ENCODE data around the gene PPP1CA.
"Not testable (repeated sequence)": the region's sequence is repeated elsewhere in the genome, so short reads cannot be mapped to it uniquely, and the experiment has no call there.

The PPP1CA gene

DNA sequence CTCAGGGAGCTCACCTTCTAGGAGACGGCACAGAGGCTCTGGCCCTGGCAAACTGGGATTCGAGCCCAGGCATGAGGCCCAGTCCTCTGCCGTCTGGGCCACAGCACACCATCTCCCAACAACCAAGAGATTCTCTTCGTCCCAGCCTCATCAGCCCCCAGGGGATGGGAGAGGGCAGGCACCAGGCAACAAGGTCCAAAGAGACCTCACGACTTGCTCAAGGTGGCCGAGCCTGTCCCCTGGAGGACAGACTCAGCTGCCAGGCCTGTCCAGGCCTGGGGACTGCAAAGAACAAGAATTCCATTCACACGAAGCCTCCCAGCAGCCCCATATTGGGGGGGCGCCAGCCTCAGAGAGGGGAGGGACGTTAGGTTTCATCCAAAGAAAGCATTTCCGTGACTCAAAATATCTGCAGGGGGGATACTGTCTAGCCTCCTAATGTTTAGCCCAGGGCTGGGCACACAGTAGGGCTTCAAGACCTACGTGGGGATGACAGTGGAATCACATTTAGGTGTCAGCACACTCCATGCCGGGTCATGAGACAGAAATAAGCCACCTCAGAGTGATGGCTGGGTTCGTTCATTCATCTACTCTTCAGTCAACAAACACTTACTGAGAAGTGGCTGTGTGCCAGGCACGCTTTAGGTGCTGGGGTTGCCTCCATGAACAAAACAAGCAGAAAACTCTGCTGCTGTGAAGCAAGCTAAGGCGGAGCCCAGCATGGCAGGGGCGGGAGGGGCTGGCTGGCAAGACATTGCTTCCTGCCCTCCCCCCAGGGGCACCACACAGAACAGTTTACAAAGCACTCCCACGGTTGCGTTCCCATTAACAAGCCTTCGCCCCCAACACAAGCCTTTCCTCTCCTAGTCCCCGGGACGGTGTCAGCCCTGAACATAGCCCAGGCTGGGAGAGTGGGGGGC is 15.0 kb upstream of the PPP1CA start:
- DNase-seq: peak; percentile 87

DNA sequence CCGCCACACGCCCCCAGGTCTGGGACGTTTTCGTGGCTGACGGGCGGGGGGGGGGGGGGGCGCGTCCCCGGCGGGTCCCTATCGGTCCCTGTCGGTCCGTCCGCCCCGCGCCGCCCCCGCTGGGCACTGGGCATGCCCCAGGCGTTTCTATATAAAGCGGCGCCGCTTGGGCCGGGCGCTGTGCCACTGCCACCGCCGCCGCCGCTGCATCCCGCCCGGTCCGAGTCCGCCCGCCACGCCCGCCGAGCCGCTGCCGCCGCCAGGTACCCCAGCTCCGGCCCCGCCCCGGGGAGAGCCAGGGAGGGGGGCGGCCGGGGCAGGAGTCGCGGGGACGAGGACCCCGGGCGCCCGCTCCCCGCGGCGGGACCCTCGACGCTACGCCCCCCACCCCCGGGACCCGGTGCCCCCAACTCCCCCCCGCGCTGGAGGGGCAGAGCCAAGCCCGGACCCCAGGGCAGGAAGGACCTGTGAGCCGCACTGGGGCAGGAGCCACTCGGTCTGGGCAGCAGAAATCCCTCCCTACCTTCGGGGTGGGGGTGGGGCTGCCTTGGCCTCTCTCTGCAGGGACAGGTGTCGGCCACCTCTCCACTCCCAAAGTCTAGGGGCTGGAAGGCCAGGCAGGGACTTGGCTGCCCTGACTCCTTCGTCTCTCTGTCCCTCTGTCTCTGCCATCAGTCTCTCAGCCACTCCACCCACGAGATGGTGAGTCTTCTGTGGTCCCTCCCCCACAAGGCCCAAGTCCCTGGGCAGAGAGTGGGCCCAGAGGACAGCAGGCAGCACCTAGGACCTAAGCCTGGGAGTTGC is 14.0 kb upstream of the PPP1CA start, which contains the start of gene CARNS1:
Gene CARNS1 (plus strand): TSS at position 178 of the 804 bp plus-strand sequence. CDS start 522 bp downstream, at position 700.
- no peak for DNase-seq

DNA sequence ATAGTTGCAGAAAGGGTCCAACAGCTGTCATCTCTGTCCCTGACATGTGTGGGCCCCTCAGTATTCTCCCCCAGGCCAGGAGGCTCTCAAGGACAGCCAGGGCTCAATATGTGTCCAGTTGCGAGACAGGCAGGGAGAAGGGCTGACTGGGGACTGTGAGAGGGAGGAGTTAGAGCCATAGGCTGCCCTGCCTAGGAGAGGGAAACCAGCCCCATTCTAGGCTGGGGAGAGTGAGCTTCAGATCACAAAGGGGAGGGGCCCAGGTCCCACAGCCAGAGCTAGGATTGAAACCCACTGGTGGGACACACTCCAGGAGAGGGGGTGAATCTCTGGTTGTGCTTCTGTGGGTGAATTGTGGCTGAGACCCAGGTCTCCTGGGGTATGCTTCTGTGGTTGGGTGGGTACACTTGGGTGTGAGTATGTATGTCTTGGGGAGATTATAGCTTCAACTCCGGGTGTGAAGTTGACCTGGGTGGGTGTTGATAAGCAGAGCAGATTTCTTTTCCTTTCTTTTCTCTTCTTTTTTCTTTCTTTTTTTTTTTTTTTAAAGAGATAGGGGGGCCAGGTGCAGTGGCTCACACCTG is 11.7 kb upstream of the PPP1CA start:
- DNase-seq: peak; percentile 94

DNA sequence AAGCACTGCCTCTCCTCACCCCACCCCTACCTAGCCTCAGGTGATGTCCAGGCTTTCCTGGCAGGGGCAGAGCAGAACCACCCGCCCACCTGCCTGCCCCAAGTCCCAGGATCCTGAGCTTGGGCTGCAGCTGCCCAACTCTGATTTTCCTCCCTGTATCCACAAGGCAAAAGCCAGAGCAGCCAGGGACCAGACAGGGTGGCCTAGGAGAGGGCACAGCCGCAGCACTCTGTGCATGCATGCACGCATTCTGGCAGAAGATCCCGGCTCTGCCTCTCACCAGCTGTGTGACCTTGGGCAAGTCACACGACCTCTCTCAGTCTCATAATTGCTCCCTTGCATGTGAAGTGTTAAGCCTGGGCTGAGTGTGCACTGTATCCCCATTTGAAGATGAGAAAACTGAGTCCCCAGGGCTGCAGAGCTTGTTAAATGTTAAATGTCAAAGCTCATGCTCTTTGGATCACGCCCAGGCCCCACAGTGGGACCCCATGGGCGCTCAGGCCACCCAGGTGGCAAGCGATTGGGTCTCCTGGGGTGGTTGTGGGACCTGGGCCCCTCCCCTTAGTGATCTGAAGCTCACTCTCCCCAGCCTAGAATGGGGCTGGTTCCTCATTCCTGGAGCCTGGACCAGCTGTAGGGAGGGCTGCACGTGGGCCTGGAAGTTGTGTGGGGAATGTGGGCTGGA is 11.0 kb upstream of the PPP1CA start:
- no peak for DNase-seq

DNA sequence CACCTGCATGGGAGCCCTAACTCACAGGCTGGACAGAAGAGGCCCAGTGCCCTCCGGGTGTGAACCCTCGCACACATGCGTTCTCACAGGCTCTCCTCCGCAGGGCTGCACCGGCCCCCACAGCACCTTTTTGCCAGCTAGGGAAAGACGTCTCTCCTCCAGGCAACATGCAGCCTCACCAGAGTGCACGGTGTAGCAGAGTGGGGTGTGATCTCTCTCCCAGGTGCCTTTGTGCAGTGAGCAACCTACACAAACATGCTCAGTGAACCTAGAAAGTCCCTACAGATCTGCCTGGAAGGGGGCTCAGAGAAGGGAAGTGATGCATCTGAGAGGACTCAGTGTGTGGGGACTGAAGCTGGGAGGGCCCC is 10.1 kb upstream of the PPP1CA start:
- no peak for DNase-seq

DNA sequence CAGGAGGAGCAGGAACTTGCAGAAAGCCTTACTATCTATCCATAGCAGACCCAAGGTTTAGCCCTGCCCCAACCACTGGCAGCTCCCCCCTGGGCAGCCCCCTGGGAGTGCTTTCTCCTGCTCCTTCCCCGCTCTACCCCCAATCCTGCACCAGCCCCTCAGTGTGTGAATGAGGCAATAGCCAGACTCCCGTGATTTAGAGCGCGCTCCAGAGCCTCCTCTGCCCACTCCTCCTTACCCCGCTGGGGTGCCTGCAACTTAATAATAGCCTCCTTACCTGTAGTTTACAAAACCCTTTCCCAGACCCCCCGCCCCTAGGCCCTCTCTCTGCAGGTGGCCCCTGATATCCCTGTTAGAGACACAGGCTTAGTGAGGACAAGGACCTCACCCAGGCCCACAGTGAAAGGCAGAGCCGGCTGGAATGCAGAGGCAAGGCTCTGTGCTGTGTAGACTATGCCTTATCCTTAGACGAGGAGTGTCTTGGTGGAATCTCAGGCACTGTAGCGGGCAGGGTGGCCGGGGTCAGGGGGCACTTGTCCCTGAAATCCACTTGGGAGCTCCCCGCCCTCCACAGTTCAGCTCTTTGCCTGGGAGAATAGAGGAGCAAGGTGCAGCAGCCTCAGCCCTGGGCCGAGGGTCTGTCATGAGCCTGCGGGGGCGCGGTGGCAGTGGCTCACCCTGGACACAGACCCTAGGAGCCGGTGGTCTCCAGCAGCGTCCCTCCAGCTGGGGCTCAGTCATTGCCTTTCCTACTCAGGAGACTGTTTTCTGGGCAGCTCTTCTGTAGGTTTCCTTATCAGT is 9.5 kb upstream of the PPP1CA start:
- DNase-seq: no peak

DNA sequence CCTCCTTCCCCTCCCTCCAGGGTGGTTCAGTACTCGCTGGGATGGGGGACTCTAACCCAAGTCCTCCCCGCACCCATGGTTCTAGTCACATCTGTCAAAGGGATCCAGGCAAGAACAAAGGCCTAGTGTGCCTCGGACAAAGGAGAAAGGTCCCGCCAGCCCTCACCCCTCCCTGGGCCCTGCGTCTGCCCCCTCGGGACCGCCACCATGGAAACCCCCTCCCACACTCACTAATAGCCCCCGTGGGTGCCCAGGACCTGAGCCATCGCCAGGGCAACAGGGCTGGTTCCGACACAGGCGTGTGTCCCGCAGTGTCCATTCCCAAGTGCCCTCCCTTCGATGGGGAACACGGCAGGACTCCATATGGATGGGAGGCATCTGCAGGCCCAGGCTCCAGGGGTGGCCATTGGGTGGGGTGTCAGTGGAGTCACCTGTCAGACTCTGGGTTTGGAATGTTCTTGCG is 8.7 kb upstream of the PPP1CA start:
- no peak for DNase-seq

DNA sequence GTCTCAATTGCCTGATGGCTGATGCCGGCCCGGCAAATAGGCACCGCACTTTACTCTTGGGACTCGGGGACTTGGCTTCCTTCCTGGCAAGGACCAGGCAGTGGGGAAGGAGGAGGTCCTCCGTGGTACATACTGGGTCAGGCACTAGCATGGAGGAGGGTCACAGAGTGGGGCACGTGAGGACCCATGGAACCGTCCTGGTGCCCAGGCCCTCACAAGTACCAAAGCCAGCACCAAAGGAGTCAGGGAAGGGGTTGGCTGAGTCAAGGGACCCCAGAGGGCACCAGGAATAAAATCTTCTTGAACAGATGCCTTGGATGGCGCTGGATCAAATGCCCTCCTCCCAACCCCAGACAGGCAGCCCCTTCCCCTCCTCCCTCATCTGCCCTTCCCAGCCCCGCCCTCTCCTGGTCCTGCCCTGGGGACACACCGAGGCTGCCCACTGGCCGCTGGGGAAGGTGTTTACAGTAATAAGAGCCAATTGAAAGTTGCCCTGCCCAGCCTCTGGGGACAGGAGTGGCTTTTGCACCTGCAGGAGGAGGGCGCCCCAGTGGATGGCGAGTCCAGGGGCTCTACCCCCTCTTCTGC is 8.2 kb upstream of the PPP1CA start:
- no peak for DNase-seq

DNA sequence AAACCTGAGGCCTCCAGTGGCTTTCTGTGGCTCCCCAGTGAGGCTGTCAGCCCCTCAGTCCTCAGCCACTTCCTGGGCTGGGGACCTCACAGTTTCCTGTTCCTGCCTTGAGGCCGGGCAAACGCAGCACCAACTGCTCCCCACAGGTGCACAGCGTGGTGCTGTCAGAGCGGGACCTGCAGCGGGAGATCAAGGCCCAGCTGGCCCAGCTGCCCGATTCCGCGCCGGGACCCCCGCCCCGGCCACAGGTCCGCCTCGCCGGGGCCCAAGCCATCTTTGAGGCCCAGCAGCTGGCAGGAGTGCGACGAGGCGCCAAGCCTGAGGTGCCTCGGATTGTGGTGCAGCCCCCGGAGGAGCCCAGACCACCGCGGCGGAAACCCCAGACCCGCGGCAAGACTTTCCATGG is 7.6 kb upstream of the PPP1CA start:
- peak; percentile 67 for DNase-seq

DNA sequence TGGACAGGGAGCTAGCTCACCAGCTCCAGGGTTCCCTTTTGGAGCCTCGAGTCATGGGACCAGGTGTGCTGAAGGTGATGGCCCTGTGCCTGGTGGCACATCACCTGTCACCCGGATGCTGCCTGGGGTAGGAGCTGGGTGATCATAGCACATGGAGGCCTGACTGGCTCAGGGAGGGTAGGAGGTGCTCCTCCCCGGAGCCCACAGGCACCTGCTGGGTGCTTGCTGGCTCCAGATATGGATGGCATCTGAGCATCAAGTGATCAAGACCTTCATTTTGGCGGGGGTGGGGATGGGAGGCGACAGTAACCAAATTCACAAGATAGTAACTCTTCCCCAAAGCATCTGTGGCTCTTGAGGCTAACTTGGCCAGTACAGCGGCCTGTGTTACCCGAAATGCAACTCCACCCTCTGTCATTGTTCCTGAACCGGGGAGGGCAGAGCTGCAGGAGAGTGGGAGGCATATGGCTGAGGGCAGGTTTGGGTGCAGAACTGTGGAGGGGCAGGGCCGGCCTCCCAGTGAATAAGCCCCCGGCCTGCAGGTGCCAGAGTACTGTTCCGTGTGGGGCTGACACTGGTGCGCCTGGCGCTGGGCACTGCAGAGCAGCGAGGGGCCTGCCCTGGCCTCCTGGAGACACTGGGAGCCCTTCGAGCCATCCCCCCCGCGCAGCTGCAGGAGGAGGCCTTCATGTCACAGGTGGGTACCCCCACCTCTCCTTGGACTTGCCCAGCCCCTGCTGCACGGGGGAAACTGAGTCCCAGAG is 7.0 kb upstream of the PPP1CA start:
- DNase-seq: peak; percentile 73

DNA sequence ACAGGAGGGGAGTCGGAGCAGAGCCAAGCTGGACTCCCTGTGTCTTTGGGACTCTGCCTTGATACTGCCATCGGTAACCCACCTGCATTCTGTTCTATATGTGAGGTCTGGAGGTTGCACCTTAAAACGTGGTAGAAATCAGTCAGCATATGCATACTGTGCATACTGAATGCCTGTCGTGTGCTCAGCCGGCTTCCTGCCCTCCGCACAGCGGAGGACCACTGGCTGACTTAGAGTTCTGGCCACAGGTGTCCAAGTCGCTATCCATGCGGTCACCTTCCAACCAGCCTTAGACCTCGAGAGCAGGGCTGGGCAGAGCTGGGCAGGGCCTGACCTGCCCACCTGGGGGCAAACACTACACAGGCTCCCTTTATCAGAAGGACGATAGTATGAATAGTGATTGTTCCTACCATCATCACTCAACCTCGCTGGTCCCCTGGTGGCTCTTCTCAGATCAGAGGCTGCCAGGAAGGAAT is 6.1 kb upstream of the PPP1CA start:
- DNase-seq: no peak

DNA sequence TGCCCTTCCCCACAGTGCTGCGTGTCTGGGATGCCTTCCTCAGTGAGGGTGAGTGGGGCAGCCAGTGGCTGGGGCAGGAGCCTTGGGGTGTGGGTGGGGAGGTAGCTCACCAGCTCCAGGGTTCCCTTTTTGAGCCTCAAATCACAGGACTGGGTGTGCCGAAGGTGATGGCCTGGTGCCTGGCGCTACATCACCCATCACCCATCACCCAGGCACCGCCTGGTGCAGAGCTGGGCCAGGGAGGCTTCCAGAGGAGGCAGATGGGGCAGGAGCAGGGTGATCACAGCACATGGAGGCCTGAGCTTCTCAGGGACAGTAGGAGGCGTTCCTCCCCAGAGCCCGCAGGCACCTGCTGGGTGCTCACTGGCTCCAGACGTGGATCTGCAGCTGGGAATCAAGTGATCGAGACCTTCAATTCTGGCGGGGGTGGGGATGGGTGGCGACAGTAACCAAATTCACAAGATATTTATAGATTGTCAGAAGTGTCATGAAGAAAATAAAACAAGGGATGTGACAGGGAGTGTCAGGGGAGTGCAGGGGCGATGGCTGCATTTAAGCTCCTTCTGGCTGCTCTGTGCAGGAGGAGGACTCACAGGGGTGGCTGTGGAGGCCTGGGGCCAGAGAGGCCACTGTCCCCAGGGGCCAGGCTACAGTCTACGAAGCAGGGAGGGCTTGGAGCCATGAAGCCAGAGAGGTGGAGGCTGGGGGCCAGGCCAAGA is 5.5 kb upstream of the PPP1CA start:
- DNase-seq: no peak

DNA sequence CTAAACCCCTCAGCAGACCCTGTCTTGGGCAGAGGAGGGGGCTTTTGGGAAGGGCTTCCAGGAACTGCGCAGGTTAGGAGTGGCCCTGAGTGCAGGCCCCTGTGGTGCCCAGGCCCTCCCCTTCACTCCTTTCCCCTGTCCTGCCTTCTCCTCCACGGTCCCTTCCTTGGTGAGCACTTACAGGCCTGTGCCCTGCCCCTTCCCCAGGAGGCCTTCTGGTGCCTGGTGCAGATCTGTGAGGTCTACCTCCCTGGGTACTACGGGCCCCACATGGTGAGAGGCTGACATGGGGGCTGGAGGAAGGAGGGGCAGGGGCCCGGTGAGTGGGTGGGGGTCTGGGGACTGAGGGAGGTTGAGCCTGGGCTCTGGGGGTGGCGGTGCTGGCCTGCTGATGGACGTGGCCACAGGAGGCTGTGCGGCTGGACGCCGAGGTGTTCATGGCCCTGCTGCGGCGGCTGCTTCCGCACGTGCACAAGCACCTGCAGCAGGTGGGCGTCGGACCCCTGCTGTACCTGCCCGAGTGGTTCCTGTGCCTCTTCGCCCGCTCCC is 4.8 kb upstream of the PPP1CA start:
- no peak for DNase-seq

DNA sequence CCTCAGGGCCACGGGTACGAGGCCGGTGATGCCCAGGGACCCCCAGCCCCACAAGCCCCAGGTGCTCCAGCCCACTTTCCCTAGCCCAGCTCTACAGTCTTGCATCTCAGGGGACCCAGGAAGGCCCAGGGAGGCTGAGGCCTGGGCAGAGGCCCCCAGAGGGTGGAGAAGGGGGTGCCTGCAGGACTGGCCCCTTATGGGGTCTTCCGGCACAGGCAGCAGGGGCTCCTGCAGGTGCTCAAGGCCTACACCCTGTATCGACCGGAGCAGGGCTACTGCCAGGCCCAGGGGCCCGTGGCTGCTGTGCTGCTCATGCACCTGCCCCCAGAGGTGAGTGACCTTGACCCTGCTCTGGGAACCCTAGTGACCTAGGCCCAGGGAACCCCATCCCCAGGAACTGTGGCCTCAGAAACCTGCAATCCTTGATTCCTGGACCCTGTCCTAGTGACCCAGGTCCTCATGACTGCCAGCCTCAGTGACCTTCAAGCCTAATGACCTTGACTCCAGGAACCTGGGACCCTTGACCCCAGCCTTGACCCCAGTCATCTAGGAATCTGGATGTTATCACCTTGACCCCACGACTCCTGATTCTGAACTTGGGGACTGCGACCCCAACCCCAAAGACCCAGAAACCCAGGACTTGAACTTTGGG is 4.2 kb upstream of the PPP1CA start:
- DNase-seq: no peak

DNA sequence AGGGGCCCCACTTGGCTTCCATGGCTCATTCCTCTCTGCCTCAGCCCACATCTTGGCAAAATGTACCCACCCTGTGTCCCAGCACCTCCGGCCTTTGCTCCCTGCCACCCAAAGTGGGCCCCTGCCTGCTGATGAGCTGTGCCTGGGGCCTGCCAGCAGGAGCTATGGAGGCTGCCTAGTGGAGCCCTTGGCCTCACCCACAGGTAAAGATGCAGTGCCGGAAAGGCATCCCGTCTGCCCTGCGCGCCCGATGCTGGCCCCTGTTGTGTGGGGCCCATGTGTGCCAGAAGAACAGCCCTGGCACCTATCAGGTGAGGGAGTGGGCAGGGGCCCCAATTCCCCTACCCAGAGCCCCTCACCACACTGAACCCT is 3.5 kb upstream of the PPP1CA start:
- DNase-seq: no peak

DNA sequence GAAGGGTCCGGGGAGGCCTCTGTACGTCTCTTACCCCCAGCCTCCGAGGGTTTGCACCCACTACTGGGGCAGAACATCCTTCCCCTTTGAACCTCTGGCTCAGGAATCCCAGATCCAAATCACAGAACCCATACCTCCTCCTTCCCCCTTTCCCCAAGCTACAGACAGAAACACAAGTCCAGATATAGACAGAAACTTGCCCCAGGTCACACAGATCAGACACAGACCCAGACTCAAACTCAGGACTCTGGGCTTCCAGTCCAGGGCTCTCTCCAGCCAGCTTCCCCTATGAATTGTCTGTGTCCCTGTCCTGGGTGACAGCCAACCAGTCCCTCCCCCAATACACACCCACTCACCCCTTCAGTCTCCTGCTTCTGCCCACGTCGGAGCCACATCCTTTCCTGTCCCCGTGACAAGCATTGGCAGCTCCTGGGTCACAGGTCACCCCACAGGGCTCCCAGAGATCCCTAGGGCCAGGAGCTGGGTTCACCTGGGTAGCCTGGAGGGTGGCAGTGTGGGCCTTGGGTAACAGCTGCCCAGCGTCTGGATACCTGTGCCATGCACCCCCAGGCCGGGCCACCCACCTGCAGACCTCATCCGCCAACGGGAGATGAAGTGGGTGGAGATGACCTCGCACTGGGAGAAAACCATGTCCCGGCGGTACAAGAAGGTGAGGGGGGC is 3.0 kb upstream of the PPP1CA start:
- DNase-seq: peak; percentile 33

DNA sequence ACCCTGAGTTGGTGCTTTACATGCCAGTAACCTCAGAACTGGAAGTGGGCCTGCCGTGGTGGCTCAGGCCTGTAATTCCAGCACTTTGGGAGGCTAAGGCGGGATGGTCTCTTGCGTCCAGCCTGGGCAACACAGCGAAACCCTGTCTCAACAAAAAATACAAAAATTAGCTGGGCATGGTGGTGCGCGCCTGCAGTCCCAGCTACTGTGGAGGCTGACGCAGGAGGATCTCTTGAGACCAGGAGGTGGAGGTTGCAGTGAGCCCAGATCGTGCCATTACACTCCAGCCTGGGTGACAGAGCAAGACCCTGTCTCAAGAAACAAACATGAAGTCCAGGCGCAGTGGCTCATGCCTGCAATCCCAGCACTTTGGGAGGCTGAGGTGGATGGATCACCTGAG is 1.4 kb upstream of the PPP1CA start:
- DNase-seq: not testable (repeated sequence)

DNA sequence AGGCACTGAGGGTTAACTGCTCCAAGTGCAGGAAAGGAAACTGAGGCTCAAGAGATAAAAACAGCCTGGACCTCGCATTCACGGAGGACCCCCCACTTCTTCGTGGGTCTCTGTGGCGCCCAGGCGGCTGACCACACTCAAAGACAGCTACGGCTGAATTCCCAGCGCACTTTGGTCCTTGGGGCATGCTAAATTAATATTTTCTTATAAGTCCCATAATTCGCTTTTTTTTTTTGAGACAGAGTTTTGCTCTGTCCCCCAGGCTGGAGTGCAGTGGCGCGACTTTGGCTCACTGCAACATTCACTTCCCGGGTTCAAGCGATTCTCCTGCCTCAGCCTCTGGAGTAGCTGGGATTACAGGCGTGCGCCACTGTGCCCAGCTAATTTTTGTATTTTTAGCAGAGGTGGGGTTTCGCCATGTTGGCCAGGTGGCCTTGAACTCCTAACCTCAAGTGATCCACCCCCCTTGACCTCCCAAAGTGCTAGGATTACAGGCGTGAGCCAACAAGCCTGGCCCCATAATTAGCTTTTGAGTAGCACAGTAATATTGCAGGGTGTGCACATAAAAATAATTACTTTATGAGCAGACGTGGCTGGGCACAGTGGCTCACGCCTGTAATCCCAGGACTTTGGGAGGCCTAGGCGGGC is 658 bp upstream of the PPP1CA start:
- DNase-seq: not testable (repeated sequence)
